GM23248 (cell line): Measurements from ENCODE around the gene VAMP4. TPM values are rescaled to one million over a fixed set of nuclear protein-coding genes. Genes with fewer than 3 reads are reported as not detected.

Experiments
- DNase-seq: peaks from one replicate; pipeline ENCODE4 v3.0.0-alpha.2; 2015
- H2AFZ ChIP-seq: fragments of 200-600 bp; sonication (generic); 2 replicates; pipeline ENCODE4 v1.6.1; 2016; ENCODE audit warnings: antibody characterized with exemption
- H3F3A ChIP-seq: fragments of 200-600 bp; sonication (generic); 2 replicates; pipeline ENCODE4 v1.6.1; 2016; ENCODE audit warnings: mild to moderate bottlenecking, antibody characterized with exemption, mixed run types; ENCODE audit not compliant: insufficient read depth
- H3K27ac ChIP-seq: fragments of 200-600 bp; sonication (generic); 2 replicates; pipeline ENCODE4 v1.5.1; 2016; ENCODE audit warnings: mild to moderate bottlenecking
- H3K27me3 ChIP-seq: fragments of 200-600 bp; sonication (generic); replicated peaks from 2 replicates; pipeline ENCODE4 v1.6.1; 2016; ENCODE audit warnings: mild to moderate bottlenecking; ENCODE audit not compliant: insufficient read depth
- H3K36me3 ChIP-seq: fragments of 200-600 bp; sonication (generic); 2 replicates; pipeline ENCODE4 v1.6.1; 2016; ENCODE audit warnings: low read depth, mild to moderate bottlenecking
- H3K4me1 ChIP-seq: fragments of 200-600 bp; sonication (generic); 2 replicates; pipeline ENCODE4 v1.6.1; 2016; ENCODE audit warnings: mild to moderate bottlenecking; ENCODE audit not compliant: insufficient read depth
- H3K4me2 ChIP-seq: fragments of 200-600 bp; sonication (generic); one replicate; pipeline ENCODE4 v1.6.1; 2016; ENCODE audit warnings: mild to moderate bottlenecking; ENCODE audit not compliant: unreplicated experiment
- H3K4me3 ChIP-seq: fragments of 200-600 bp; sonication (generic); 2 replicates; pipeline ENCODE4 v1.5.1; 2016; ENCODE audit warnings: mild to moderate bottlenecking
- H3K79me2 ChIP-seq: fragments of 200-600 bp; sonication (generic); 2 replicates; pipeline ENCODE4 v1.6.1; 2016; ENCODE audit warnings: mild to moderate bottlenecking; ENCODE audit not compliant: insufficient read depth
- H3K9ac ChIP-seq: fragments of 200-600 bp; sonication (generic); 2 replicates; pipeline ENCODE4 v1.6.1; 2016; ENCODE audit warnings: mild to moderate bottlenecking
- H3K9me2 ChIP-seq: fragments of 200-600 bp; sonication (generic); 2 replicates; pipeline ENCODE4 v1.6.1; 2016; ENCODE audit warnings: mixed run types, mild to moderate bottlenecking, moderate library complexity; ENCODE audit not compliant: insufficient read depth
- H3K9me3 ChIP-seq: fragments of 200-600 bp; sonication (generic); one replicate; pipeline ENCODE4 v1.6.1; 2017; ENCODE audit warnings: low read depth
- H4K20me1 ChIP-seq: fragments of 200-600 bp; sonication (generic); 2 replicates; pipeline ENCODE4 v1.6.0; 2016; ENCODE audit not compliant: insufficient read depth
- EZH2 ChIP-seq: fragments of 200-600 bp; sonication (generic); IDR thresholded peaks from 2 replicates; pipeline ENCODE4 v1.6.1; 2018; ENCODE audit warnings: antibody characterized with exemption, mild to moderate bottlenecking; ENCODE audit not compliant: insufficient read depth, poor library complexity, severe bottlenecking
- EZH2phosphoT487 ChIP-seq: fragments of 200-600 bp; sonication (generic); IDR thresholded peaks from 2 replicates; pipeline ENCODE4 v1.6.1; 2018; ENCODE audit warnings: antibody characterized with exemption, moderate library complexity, mild to moderate bottlenecking, low read depth; ENCODE audit not compliant: insufficient read depth
- WGBS, 2 experiments: methylation state at CpG; one replicate each; pipeline ENCODE4 v1.1.6; 2015 to 2017; ENCODE audit warnings: low lambda C conversion rate in 2 of 2, low coverage in 1 of 2; ENCODE audit errors: missing lambda C conversion rate in 2 of 2; 5-methylcytosine and 5-hydroxymethylcytosine counted together
- in situ Hi-C: fragments of 300-500 bp; cut with MboI; formaldehyde crosslinking; loops from 2 replicates; pipeline ENCODE4 v1.15.0; 2020
- polyA plus RNA-seq: library from polyadenylated mRNA; unstranded; fragments of >200 nt; fragmentation: Nextera tagmentation; extraction: Ambion mirVana; gene quantifications from 2 replicates; pipeline ENCODE4 v1.2.1, GENCODE V29; 2016
- total RNA-seq: library from RNA; depleted of rRNA; stranded (reverse); fragments of >200 nt; shearing (Covaris generic); gene quantifications from 2 replicates; pipeline ENCODE4 v1.2.3, GENCODE V29; 2014

Gene VAMP4
- total and polyA plus RNA-seq, 2 experiments from 2014 or later, result 7.3 to 21.2 TPM

GRCh38 chr1:171769171-171769570 is 27.3 kb upstream of the VAMP4 start:
- H3K27ac ChIP-seq, result no peak overlapping the region
- no peaks in the 10 kb centered on the region for H3K27me3 ChIP-seq
- WGBS, 2 experiments, result 32 to 45% methylated on average over 3 of the region's 3 CpGs
- no peaks in the 10 kb centered on the region for H3K79me2 ChIP-seq
- H2AFZ ChIP-seq, result no peak overlapping the region
- no peak for TF ChIP-seq EZH2
- no peak for TF ChIP-seq EZH2phosphoT487
- H3K4me3 ChIP-seq, result no peak overlapping the region
- no peaks in the 10 kb centered on the region for H3K9me2 ChIP-seq
- no peak overlapping the region for H3K9ac ChIP-seq
- in situ Hi-C loops, result no loop called here
- H3F3A ChIP-seq, result no peaks in the 10 kb centered on the region
- H3K4me2 ChIP-seq, result no peak overlapping the region
- H3K4me1 ChIP-seq, result no peaks in the 10 kb centered on the region
- no peaks in the 10 kb centered on the region for H3K9me3 ChIP-seq
- H4K20me1 ChIP-seq, result no peaks in the 10 kb centered on the region
- no peaks in the 10 kb centered on the region for H3K36me3 ChIP-seq
- DNase-seq, result no peak

- Histone ChIP-seq H3K27ac (no peak overlapping the region), H3K4me3 (no peak overlapping the region), H3K9me2 (no peaks in the 10 kb centered on the region), H3K27me3 (no peaks in the 10 kb centered on the region), H3F3A (no peaks in the 10 kb centered on the region), H3K36me3 (no peaks in the 10 kb centered on the region), H2AFZ (no peak overlapping the region), H3K9me3 (no peaks in the 10 kb centered on the region), H3K79me2 (no peaks in the 10 kb centered on the region), H3K4me2 (no peak overlapping the region), H3K4me1 (no peaks in the 10 kb centered on the region), H4K20me1 (no peaks in the 10 kb centered on the region), H3K9ac (no peak overlapping the region)
- TF ChIP-seq EZH2phosphoT487, result no peak
- no peak for TF ChIP-seq EZH2
- WGBS, 2 experiments, result 87 to 88% methylated on average over 6 of the region's 6 CpGs
- in situ Hi-C loops, result no loop called here
- no peak for DNase-seq
These were observed 21.9 kb upstream of the VAMP4 start for GRCh38 chr1:171763764-171764163.

- Histone ChIP-seq H3K27me3 (no peaks in the 10 kb centered on the region), H3K4me2 (no peak overlapping the region), H3K9ac (no peak overlapping the region), H3F3A (no peaks in the 10 kb centered on the region), H3K36me3 (no peaks in the 10 kb centered on the region), H3K9me3 (no peaks in the 10 kb centered on the region), H3K4me1 (no peaks in the 10 kb centered on the region), H3K4me3 (no peak overlapping the region), H2AFZ (no peak overlapping the region), H3K27ac (no peak overlapping the region), H3K79me2 (no peaks in the 10 kb centered on the region), H4K20me1 (no peaks in the 10 kb centered on the region), H3K9me2 (no peaks in the 10 kb centered on the region)
- 66 to 71% methylated on average over 6 of the region's 6 CpGs for WGBS, 2 experiments
- TF ChIP-seq EZH2, result no peak
- no peak for TF ChIP-seq EZH2phosphoT487
- in situ Hi-C loops, result no loop called here
- no peak for DNase-seq
These were observed 20.3 kb upstream of the VAMP4 start for GRCh38 chr1:171762143-171762563.

- Histone ChIP-seq H3K4me3 (no peak overlapping the region), H3K27me3 (no peaks in the 10 kb centered on the region), H3K36me3 (no peaks in the 10 kb centered on the region), H2AFZ (no peak overlapping the region), H3K9me2 (no peaks in the 10 kb centered on the region), H3K27ac (no peak overlapping the region), H4K20me1 (no peaks in the 10 kb centered on the region), H3K4me2 (no peak overlapping the region), H3K9me3 (no peaks in the 10 kb centered on the region), H3K4me1 (peaks cover 15% of the 10 kb centered on the region), H3K9ac (no peak overlapping the region), H3K79me2 (no peaks in the 10 kb centered on the region), H3F3A (peaks cover 16% of the 10 kb centered on the region)
- no peak for TF ChIP-seq EZH2phosphoT487
- no peak for TF ChIP-seq EZH2
- in situ Hi-C loops, result no loop called here
- DNase-seq, result no peak
These were observed 16.1 kb upstream of the VAMP4 start for GRCh38 chr1:171758011-171758410.

DNA sequence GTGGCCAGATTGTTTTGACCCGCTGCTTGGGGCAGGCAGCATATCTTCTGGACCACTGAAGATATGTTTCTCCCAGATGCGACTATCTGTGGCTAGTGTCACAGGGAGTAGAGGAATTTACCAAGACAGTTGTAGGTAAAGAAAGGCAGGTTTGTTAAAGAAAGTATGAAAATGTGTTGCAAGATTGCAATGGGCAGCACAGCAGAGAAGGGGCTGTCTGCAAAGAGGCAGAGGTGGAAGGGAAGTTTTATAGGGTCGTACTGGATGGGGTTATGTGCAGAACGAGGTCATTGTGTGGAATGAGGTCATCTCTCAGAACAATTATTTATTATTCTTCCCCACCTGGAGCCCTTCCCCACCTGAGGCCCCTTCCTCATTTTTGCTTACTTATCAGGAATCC is 15.0 kb upstream of the VAMP4 start:
- no peak overlapping the region for H3K27ac ChIP-seq
- no peak overlapping the region for H3K4me3 ChIP-seq
- peaks cover 15% of the 10 kb centered on the region for H3K4me1 ChIP-seq
- no peak overlapping the region for H2AFZ ChIP-seq
- peaks cover 16% of the 10 kb centered on the region for H3F3A ChIP-seq
- no peak for DNase-seq
- H3K9me2 ChIP-seq, result no peaks in the 10 kb centered on the region
- no peak overlapping the region for H3K4me2 ChIP-seq
- no peaks in the 10 kb centered on the region for H3K27me3 ChIP-seq
- 72 to 81% methylated on average over 4 of the region's 4 CpGs for WGBS, 2 experiments
- no peaks in the 10 kb centered on the region for H3K79me2 ChIP-seq
- no peaks in the 10 kb centered on the region for H3K36me3 ChIP-seq
- H4K20me1 ChIP-seq, result no peaks in the 10 kb centered on the region
- in situ Hi-C loops, result no loop called here
- H3K9ac ChIP-seq, result no peak overlapping the region
- TF ChIP-seq EZH2, result no peak
- no peak for TF ChIP-seq EZH2phosphoT487
- H3K9me3 ChIP-seq, result no peaks in the 10 kb centered on the region
